Measurements from ENCODE around the gene NTF3.
A peak's percentile ranks its signal among the peaks of the same experiment; 100 is the strongest.

Gene NTF3

DNA sequence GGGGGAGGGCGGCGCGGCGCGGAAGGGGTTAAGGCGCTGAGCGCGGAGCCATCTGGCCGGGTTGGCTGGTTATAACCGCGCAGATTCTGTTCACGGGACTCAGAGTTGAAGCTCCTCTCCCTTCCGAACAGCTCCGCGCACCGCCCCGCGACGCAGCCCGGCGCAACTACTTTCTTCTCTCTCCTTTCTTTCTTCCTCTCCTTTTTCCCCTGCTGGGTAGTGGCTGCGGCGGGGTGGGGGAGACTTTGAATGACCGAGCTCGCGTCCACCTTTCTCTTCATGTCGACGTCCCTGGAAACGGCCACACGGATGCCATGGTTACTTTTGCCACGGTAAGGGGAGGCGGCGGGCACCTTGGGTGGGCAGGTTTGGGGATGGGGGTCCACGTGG is at the start of gene NTF3:
Gene NTF3 (plus strand): TSS at position 98 of the 390 bp plus-strand sequence. CDS start 217 bp downstream, at position 315.
- DNase-seq (ENCODE audit: low read depth) = no peak

DNA sequence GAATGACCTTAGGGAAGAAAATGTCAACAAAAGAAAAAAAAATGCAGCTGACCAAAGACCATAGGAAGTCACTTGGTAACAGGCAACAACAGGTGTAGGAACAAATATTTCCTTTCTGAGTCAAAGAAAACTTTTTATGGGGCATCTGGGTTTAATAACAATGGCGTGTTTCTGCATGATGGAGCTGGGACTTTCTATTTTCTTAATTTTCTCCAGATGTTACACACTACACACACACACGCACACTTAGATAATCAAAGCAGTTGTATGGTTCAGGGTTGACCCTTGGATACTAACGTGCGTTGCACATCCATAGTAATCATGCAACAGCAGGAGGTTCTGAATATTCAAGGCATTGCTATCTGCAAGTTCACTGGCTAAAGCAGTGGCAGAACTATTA is 47.9 kb upstream of the NTF3 start:
- DNase-seq (ENCODE audit: low read depth) = no peak

- DNase-seq (ENCODE audit: low read depth) = peak; percentile 58
Observed at GRCh38 chr12:5388581-5389535, 43.0 kb upstream of the NTF3 start.

- DNase-seq (ENCODE audit: low read depth) = no peak
Observed at GRCh38 chr12:5390174-5390799, 41.6 kb upstream of the NTF3 start.

- peak; percentile 44 for DNase-seq (ENCODE audit: low read depth)
Observed at GRCh38 chr12:5391653-5392052, 40.3 kb upstream of the NTF3 start.

- DNase-seq (ENCODE audit: low read depth) = no peak
Observed at GRCh38 chr12:5392961-5393360, 38.9 kb upstream of the NTF3 start.

- DNase-seq (ENCODE audit: low read depth) = no peak
Observed at GRCh38 chr12:5395443-5396271, 36.3 kb upstream of the NTF3 start.

DNA sequence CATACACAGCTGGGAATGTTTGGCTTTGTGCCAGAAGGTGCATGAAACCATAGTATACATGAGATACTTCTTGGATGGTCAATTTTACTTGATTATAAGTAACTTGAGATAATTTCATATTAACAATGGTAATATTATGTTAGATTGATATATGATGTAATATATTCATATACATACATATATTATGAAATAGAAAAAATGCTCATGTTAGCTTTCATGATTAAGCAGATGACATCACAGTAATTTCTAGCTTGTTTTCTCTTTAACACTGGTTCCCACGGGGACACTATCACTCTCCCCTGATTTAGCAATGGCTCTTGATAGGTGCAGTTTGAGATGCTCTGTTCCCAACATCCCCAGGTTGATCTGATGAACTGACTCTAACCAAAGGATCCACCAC is 35.4 kb upstream of the NTF3 start:
- no peak for DNase-seq (ENCODE audit: low read depth)

DNA sequence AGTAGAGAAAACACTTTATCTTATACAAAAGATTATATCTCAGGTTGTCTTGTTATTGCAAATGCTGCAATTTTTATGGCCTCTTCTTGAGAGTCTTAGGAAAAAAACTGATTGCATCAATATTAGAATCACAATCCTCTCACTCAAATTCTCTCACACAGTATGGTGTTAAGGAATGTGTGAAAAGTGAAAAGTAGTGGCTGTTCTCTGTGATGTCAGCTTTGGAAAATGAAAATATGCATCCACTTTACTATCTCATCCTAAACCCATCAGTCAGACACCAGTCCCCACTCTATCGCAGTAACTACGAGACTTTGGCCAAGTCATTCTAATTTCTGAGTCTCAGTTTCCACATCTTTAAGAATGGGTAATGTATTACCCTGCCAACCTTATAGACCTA is 32.6 kb upstream of the NTF3 start:
- no peak for DNase-seq (ENCODE audit: low read depth)

GRCh38 chr12:5402009-5402935 is 29.6 kb upstream of the NTF3 start:
- DNase-seq (ENCODE audit: low read depth) = no peak

DNA sequence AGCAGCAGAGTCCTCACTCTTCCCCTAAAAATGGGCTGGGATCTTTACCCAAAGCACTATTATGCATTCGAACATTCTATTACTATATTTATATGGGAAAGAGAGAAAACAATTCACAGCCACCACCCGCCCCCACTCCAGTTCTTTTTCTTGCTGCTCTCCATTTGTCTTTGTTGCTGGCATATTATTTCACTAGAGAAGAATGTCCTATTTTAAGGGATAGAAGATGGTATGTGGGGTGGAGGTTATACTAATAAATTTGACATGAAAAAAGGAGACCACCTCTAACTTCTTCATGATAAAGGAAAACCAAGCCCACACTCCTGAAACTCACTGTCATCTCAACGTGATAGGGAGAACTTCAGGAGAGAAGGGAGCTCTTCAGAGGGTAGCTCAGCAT is 28.5 kb upstream of the NTF3 start:
- DNase-seq (ENCODE audit: low read depth) = no peak

- no peak for DNase-seq (ENCODE audit: low read depth)
Observed at GRCh38 chr12:5407034-5407856, 24.7 kb upstream of the NTF3 start.

- DNase-seq (ENCODE audit: low read depth) = no peak
Observed at GRCh38 chr12:5409619-5410018, 22.3 kb upstream of the NTF3 start.

GRCh38 chr12:5416571-5416970 is 15.3 kb upstream of the NTF3 start:
- DNase-seq (ENCODE audit: low read depth) = no peak

GRCh38 chr12:5417500-5417899 is 14.4 kb upstream of the NTF3 start:
- DNase-seq (ENCODE audit: low read depth) = no peak

- no peak for DNase-seq (ENCODE audit: low read depth)
Observed at GRCh38 chr12:5428332-5429221, 3.3 kb upstream of the NTF3 start.

DNA sequence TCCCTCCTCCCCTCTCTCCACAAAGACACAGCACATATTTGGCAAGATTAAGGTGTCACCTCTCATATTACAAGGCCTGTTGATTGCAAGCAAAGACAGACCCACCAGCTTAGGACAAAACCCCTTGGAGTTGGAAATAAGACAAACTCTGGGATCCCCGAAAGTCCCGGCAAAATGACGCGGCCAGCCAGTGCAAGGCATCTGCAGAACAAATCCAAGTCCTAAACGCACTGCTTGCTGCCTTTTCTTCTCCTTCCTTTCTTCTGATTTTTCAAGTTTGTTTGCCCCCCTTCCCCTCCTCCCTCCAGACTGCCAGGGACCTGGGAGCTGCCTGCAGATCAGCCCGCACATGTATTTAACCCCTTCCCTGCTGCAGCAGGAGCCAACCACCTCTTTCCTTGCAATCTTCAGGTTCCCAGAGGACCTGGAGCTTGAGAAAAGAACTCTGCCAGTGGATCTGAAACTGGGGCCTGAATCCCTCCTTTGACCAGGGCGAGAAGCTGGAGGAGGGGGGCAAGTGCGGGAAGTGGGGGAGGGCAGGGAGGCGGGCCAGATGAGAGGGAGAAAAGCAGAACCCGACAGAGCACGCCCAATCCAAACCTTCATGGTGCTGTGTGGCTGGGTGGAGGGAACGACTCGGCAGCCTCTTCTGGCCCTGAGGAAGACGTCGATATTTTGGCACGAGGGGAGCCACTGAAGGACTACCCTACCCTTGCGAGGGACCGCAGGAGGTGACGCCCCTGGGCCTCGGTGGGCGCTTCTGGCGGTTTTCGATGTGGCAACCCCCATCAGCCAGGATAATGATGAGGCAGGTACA is 2.0 kb upstream of the NTF3 start:
- no peak for DNase-seq (ENCODE audit: low read depth)
